NCI-H1694 treated with DMSO at 0.1 percent for 48 hours (cell line): ENCODE results near the gene NOP53.
"Not testable (repeated sequence)": the region's sequence is repeated elsewhere in the genome, so short reads cannot be mapped to it uniquely, and the experiment has no call there.

Experiments
- DNase-seq: peaks from one replicate; lab custom pipeline; 2025; lab: John Stamatoyannopoulos, UW

The NOP53 gene

DNA sequence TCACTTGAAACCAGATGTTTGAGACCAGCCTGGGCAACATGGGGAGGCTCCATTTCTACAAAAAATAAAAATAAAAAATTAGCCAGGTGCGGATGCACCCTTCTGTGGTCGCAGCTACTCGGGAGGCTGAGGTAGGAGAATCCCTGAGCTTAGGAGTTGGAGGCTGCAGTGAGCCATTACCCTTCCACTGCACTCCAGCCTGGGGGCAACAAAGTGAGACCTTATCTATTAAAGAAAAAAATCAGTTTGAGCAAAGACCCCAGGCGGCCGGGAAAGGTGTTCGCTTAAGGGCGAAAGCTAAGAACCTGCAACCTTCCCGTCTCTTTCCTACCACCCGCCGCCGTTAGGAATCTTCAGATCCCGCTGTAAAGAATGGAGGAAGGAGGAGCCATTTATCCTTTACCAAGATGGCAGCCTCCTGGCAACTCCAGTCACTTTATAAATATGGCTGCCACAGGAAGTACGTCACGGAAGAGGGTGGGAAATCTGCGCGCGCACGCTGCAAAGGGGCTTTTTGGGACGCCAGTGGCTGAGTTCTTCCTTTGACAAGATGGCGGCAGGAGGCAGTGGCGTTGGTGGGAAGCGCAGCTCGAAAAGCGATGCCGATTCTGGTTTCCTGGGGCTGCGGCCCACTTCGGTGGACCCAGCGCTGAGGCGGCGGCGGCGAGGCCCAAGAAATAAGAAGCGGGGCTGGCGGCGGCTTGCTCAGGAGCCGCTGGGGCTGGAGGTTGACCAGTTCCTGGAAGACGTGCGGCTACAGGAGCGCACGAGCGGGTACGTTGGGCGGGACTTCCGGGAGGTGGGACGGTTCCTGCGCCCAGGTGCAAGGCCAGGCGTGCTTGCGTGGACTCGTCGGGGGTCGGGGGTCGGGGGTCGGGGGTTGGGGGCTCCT is at the start of gene NOP53:
TSS of gene NOP53 (plus strand) at position 537 of the 892 bp plus-strand sequence. CDS start at position 551, 14 bp downstream.
- DNase-seq = peak; percentile 97

DNA sequence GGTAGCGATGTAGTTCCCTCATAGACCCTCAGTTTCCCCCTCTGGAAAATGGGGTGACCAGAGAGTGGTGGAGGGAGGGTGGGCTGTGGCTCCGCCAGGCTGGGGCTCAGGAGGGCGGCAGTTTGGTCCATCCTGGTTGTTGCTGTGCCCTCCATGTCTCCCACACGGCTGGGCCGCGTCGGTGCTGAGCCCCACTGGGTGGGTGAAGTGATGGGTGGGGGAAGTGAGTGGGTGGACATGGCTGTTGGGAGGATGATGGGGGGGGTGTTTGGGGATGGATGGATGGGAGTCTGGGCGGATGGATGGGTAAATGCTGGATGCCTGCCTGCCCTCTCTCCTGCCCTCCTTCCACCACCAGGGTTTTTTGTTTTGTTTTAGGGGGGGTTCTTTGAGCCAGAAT is 48.7 kb upstream of the NOP53 start:
- no peak for DNase-seq

DNA sequence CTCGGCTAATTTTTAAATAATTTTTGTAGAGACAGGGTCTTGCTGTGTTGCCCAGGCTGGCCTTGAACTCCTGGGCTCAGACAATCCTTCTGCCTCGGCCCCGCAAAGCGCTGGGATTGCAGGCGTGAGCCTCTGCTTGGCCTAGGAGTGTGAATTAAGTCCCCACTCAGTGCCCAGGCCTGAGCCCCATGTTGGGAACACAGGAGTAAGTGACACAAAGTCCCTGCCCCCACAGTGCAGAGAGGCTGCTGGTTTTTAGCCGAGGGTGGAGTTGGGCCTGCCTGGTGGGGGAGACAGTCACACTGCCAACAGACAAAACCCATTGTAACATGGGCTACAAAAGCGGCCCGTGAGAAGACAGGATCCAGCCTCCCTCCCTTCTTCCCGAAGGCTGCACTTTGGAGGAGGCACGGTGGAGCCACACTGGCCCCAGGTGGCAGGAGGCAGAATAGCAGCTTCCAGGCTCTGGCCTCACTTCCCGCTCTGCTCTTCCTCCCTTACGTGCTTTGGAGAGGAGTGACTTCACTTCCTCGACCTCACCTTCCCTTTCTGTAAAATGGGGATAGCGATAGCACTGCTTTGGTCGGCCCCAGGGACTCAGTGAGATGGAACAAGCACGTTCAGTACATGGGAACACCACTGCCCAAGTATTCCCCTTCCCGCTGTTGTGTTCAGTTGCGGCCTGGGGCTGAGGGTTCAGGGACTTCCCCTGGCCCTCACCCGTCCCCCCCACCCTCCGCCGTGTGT is 47.3 kb upstream of the NOP53 start:
- peak; percentile 70 for DNase-seq

DNA sequence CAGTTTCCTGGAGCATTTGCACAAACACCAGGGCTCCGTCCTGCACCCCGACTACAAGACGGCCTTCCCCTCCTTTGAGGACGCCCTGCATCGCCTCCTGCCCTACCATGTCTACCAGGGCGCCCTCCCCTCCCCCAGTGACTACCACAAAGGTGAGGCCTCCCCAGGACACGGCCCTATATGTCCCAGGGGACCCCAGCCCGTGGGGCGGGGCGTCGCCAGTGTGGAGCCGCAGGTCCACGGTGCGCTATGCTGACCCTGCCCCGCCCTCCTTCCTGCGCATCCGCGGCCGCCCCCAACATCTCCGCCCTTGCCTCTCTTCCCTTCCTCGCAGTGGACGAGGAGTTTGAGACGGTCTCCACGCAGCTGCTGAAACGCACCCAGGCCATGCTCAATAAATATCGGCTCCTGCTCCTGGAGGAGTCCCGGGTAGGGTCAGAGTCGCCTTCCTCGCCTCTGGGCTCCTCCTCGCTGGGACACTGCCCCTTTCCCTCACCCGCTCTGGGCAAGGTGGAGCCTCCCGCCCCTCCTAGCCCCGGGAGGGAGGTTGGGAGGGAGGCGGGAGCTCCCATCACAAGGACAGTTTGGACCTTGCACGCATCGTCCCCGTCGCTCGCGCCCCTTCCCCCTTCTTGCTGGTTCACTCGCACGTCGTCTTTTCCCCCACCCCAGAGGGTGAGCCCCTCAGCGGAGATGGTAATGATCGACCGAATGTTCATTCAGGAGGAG is 46.6 kb upstream of the NOP53 start:
- DNase-seq = no peak

DNA sequence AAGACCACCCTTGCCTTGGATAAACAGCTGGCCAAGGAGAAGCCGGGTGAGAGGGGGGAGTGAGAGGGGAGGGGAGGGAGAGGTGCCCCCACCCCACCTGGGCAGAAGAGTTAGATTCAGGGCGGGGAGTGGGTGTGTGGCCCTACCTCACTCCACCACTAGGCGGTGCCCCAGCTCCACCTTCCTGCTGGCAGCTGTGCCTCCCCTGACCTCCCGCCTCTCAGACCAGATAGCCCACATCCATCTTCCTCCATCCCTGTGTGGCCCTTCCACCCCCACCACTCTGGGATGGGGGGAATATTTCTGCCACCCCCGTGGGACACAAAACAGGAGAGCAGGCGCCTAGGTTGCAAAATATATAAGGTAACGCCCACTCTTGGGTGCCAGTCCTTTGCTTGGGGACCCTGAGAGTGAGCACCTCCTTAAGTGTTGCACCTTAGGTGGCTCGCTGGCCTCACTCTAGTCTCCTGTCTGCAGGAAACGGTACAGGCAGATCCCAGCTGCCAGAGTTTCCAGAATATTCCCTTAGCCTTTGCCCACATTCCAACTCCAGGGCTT is 45.9 kb upstream of the NOP53 start:
- no peak for DNase-seq

DNA sequence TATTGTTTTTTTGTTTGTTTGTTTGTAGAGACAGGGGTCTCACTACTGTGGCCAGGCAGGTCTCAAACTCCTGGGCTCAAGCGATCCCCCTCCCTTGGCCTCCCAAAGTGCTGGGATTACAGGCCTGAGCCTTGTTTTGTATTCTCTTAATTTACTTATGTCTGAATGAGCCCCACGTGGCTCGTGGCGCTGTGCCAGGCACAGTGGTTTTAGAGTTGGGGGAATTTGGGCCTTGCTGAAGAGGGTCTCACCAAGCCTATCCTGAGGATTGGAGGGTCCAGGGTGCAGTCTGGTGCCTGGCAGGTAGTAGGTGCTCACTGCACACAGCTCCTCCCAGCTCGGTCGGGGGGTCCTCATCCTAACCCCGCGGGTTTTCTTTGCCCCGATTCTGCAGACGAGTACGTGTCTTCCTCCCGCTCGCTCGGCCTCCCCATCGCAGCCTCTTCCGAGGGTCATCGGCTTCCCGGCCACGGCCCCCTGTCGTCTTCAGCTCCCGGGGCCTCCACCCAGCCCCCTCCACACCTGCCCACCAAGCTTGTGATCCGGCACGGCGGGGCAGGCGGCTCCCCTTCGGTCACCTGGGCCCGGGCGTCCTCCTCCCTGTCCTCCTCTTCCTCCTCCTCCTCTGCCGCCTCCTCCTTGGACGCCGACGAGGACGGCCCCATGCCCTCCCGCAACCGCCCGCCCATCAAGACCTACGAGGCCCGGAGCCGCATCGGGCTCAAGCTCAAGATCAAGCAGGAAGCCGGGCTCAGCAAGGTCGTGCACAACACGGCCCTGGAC is 44.2 kb upstream of the NOP53 start:
- no peak for DNase-seq

DNA sequence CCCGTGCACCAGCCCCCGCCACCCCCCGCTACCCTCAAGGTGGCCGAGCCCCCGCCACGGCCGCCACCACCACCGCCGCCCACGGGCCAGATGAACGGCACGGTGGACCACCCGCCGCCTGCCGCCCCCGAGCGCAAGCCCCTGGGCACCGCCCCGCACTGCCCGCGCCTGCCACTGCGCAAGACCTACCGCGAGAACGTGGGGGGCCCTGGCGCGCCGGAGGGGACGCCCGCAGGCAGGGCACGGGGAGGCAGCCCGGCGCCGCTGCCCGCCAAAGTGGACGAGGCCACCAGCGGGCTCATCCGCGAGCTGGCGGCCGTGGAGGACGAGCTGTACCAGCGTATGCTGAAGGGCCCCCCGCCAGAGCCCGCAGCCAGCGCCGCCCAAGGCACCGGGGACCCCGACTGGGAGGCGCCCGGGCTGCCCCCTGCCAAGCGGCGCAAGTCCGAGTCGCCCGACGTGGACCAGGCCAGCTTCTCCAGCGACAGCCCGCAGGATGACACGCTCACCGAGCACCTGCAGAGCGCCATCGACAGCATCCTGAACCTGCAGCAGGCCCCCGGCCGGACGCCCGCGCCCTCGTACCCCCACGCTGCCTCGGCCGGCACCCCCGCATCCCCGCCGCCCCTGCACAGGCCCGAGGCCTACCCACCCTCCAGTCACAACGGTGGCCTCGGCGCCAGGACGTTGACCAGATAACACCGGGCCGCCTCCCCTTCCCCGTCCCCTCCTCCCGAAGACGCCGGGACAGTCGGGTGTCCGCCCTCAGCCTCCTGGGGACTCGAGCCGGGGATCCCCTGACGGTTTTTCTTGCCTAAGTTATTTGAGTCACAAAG is 43.4 kb upstream of the NOP53 start:
- no peak for DNase-seq

DNA sequence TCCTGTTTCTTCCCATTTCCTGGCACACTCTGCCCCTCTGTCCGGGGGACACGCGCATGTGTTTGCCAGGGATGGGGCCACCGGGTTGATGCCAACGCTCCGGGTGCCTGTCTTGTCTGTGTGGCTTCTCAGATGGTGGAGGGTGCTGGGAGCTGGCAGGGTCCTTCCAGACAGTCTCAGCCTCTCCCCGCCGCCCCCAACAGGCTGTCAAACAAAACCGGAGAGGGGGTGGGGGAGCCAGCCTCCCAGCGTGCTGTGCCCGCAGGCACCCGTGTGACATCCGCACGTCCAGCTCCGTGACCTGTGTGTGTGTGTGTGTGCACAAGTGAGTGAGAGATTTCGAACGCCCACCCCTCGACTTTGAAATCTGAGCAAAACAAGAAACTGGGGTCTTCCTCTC is 42.7 kb upstream of the NOP53 start:
- no peak for DNase-seq

DNA sequence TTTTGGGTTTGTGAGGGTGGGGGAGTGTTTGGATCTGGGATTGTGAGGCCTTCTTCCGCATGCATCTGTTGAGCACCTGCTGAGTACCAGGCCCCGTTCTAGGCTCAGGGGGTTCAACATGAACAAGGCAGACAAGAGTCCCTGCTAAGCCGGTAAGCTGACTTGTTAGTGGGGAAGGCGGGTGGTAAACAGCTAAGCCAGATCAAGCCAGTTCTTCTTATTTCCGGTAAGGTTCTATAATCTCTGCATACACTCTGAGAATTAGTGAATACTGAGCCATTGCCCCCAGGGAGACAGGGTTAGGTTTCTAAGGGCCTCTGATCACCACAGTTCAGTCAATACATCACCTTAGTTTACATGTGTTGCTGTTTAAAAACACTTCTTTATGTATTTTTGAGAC is 42.0 kb upstream of the NOP53 start:
- no peak for DNase-seq

DNA sequence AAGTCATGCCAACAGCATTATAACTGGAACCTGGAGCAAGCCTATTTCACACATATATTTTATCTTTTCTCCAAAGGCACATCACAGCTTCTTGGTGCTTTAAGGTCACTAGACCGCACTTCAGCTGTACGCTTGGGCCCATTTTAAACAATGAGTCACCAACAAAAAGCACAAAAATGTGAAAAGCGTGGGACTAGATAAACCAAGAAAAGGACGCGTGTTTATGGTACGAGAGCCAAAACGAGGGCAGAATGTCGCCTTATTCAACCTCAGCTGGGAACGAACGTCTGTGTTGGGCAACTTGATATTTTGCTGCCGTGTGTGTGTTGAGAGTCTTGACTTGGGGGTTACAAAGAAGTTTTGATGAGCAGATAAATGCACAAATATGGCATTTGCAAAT is 41.3 kb upstream of the NOP53 start:
- no peak for DNase-seq

DNA sequence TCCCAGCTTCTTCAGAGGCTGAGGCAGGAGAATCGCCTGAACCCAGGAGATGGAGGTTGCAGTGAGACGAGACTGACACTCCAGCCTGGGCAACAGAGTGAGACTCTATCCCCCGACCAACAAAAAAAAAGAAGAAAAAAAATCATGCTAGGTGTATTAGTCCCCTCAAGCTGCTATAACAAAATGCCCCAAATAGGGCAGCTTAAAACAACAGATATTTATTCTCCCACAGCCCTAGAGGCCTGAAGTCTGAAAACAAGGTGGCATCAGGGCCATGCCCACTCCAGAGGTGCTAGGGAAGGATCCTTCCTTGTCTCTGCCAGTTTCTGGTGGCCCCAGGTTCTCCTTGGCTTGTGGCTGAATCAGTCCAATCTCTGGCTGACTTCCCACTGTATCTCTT is 40.7 kb upstream of the NOP53 start:
- no peak for DNase-seq

DNA sequence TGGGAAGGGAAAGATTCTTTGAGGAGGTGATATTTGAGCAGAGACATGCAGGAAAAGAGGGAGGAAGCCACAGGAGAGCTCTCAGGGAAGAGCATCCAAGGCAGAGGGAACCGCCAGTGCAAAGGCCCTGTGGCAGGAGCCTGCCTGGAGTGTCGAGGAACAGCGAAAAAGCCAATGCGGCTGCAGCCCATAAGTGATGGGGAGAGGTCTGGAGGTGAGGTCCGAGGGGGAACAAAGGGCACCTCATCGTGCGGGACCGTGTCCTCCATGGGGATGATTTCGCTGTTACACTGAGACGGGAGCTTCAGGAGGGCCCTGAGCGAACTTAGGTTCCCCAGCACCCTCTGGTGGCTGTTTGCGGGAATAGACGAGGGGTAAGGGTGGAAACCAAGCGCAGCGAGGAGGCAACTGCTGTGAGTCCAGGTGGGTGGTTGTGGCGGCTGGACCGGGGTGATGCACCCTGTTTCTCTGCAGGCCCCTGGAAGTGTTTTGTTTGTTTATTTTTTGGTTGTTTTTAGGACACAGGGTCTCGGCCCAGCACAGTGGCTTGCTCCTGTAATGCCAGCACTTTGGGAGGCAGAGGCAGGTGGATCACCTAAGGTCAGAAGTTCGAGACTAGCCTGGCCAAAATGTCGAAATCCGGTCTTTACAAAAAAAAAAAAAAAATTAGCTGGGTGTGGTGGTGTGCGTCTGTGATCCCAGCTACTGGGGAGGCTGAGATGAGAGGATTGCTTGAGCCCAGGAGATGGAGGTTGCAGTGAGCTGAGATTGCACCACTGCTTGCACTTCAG is 38.0 kb upstream of the NOP53 start:
- DNase-seq = peak; percentile 67

DNA sequence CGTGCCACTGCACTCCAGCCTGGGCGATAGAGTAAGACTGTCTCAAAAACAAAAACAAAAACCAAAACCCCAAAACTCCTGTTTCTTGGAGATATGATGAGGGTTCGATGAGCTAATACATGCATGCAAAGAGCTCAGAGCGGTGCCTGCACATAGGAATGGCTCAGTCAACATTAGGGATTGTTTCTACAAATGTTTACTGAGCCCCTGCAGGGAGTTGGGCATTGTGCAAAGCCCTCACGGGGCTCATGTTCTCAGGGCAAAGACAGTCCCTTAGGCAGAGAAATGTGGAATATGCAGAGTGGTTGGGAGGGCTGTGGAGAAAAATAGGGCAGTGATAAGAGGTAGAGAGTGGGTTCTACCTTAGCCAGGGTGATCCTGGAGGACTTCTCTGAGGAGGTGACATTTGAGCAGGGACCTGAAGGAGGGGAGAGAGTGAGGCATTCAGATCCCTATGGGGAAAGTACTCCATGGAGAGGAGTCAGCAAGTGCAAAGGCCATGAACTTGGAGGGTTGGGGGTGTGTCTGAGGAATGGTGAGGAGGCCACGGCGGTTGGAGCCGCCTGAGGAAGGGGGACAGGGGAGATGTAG is 33.6 kb upstream of the NOP53 start:
- no peak for DNase-seq

DNA sequence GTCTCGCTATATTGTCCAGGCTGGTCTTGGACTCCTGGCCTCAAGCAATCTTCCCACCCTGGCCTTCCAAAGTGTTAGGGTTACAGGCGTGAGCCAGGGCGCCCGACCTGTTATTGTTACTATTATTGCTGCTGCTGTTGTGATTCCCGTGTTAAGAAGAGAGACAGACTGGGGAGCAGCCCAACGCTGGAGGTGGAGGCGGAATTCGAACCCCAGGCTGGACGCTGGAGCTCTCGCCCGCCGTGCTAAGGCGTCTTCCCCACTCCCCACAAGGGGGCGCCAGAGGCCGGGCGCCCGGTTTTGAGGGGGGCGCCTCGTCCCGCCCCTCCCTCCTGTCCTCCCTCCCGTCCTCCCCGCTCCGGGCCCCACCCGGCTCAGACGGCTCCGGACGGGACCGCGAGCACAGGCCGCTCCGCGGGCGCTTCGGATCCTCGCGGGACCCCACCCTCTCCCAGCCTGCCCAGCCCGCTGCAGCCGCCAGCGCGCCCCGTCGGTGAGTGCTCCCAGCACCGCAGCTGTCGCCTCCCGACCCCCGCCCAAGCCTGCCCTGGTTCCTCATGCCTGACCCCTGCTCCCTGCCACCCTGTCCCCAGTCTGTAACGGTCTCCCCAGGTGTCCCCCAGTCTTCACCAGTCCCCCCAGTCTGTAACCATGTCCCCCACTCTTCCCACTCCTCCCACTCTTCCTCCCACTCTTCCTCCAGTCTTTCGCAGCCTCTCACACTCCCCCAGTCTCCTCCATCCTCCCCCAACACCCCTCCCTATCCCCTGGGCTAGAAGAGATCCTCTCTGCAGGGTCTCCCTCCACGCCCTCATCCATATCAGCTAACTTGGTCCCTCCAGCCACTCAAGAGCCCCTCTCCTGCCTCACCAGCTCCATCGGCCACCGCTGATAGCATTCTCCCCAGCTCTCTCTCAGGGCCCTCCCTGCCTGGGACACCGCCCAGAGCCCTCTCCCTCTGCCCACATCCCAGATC is 32.0 kb upstream of the NOP53 start, which contains the start of gene EHD2:
TSS of gene EHD2 (plus strand) at position 377 of the 976 bp plus-strand sequence. CDS start 3,191 bp downstream, outside the sequence.
- peak; percentile 41 for DNase-seq

DNA sequence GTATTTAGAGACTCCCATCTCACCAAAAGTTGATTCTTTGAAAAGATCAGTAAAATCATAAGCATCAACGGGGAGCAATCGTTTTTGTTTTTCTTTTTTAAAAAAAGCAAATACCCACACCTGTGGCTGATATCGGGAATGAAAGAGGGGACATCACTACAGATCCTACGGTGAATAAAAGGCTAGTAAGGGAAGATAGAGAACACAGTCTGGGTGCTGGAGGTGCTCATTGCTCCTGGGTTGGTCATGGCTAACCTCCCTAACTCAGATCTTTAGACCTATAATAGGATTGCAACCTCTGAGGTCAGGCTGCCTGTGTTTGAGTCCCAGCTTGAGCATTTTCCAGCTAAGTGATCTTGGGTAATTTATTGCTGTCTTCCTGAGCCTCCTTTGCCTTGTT is 31.0 kb upstream of the NOP53 start:
- no peak for DNase-seq

DNA sequence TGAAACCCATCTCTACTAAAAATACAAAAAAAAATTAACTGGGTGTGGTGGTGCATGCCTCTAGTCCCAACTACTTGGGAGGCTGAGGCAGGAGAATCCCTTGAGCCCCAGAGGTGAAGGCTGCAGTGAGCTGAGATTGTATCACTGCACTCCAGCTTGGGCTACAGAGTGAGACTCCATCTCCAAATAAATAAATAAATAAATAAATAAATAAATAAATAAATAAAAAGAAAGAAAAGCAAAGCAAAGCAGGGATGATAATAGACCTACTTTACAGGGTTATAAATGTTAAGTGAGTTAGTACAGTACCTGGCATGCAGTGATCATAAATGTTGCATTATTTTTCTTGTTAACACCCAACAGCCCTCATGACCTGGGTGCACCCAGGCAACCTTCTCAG is 30.5 kb upstream of the NOP53 start:
- DNase-seq = not testable (repeated sequence)

DNA sequence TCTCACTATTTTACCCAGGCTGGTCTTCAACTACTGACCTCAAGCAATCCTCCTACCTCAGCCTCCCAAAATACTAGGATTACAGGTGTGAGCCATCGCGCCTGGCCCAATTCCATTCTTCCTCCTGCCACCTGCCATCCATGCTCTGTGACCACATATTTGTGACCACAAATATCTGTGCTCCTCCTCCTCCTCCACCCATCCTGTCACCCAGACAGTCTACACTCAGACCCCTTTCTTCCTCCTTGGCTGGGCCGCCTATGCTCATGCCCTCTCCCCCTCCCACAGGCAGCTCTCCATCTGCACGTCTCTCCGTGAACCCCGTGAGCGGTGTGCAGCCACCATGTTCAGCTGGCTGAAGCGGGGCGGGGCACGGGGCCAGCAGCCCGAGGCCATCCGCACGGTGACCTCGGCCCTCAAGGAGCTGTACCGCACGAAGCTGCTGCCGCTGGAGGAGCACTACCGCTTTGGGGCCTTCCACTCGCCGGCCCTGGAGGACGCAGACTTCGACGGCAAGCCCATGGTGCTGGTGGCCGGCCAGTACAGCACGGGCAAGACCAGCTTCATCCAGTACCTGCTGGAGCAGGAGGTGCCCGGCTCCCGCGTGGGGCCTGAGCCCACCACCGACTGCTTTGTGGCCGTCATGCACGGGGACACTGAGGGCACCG is 28.9 kb upstream of the NOP53 start:
- DNase-seq = no peak
